ENCODE results near the gene FIGLA.
"Not testable (repeated sequence)": the region's sequence is repeated elsewhere in the genome, so short reads cannot be mapped to it uniquely, and the experiment has no call there.

Gene FIGLA

GRCh38 chr2:70746094-70746974 lies 44.1 kb downstream of the FIGLA start:
- H3K4me3 ChIP-seq (ENCODE audit: low read depth, low read length), result no peak overlapping the region
- TF ChIP-seq, protein P1, sequence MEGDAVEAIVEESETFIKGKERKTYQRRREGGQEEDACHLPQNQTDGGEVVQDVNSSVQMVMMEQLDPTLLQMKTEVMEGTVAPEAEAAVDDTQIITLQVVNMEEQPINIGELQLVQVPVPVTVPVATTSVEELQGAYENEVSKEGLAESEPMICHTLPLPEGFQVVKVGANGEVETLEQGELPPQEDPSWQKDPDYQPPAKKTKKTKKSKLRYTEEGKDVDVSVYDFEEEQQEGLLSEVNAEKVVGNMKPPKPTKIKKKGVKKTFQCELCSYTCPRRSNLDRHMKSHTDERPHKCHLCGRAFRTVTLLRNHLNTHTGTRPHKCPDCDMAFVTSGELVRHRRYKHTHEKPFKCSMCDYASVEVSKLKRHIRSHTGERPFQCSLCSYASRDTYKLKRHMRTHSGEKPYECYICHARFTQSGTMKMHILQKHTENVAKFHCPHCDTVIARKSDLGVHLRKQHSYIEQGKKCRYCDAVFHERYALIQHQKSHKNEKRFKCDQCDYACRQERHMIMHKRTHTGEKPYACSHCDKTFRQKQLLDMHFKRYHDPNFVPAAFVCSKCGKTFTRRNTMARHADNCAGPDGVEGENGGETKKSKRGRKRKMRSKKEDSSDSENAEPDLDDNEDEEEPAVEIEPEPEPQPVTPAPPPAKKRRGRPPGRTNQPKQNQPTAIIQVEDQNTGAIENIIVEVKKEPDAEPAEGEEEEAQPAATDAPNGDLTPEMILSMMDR (IDR thresholded peaks at IDR 0.05; ENCODE audit: borderline replicate concordance, insufficient read depth, low read depth, low read length), result no peak

GRCh38 chr2:70745276-70745825 lies 45.1 kb downstream of the FIGLA start:
- no peak overlapping the region for H3K4me3 ChIP-seq (ENCODE audit: low read depth, low read length)
- TF ChIP-seq, protein P1 (IDR thresholded peaks at IDR 0.05; ENCODE audit: borderline replicate concordance, insufficient read depth, low read depth, low read length), result no peak

GRCh38 chr2:70744397-70744796 lies 46.0 kb downstream of the FIGLA start:
- TF ChIP-seq, protein P1 (IDR thresholded peaks at IDR 0.05; ENCODE audit: borderline replicate concordance, insufficient read depth, low read depth, low read length), result no peak
- H3K4me3 ChIP-seq (ENCODE audit: low read depth, low read length), result no peak overlapping the region

- TF ChIP-seq, protein P1 (IDR thresholded peaks at IDR 0.05; ENCODE audit: borderline replicate concordance, insufficient read depth, low read depth, low read length), result no peak
Measured at GRCh38 chr2:70743677-70744076, 46.8 kb downstream of the FIGLA start.

GRCh38 chr2:70743068-70743467 lies 47.4 kb downstream of the FIGLA start:
- H3K4me3 ChIP-seq (ENCODE audit: low read depth, low read length), result no peak overlapping the region
- TF ChIP-seq, protein P1 (IDR thresholded peaks at IDR 0.05; ENCODE audit: borderline replicate concordance, insufficient read depth, low read depth, low read length), result no peak

More at GRCh38 chr2:70743677-70744076, 46.8 kb downstream of the FIGLA start:
- no peak overlapping the region for H3K4me3 ChIP-seq (ENCODE audit: low read depth, low read length)

- not testable (repeated sequence) for H3K4me3 ChIP-seq (ENCODE audit: low read depth, low read length)
Measured at GRCh38 chr2:70739492-70739891, 51.0 kb downstream of the FIGLA start.

- H3K4me3 ChIP-seq (ENCODE audit: low read depth, low read length), result no peak overlapping the region
- TF ChIP-seq, protein P1 (IDR thresholded peaks at IDR 0.05; ENCODE audit: borderline replicate concordance, insufficient read depth, low read depth, low read length), result no peak
Measured at GRCh38 chr2:70738159-70738558, 52.3 kb downstream of the FIGLA start.

All from GM12875 (cell line).